Activated CD8-positive, alpha-beta memory T cell treated with anti-CD3 and anti-CD28 coated beads for 1 hour (primary cell): ENCODE data around the gene BANP.
A peak's percentile ranks its signal among the peaks of the same experiment; 100 is the strongest.
"Not testable (repeated sequence)": the region's sequence is repeated elsewhere in the genome, so short reads cannot be mapped to it uniquely, and the experiment has no call there.

ENCODE experiments used
- DNase-seq, 2 donors: peaks; one replicate each; pipeline ENCODE4 v3.0.0-alpha.2; 2020; ENCODE audit warnings: low read depth in 1 of 2; ENCODE audit errors: extremely low read depth in 1 of 2

The BANP gene

DNA sequence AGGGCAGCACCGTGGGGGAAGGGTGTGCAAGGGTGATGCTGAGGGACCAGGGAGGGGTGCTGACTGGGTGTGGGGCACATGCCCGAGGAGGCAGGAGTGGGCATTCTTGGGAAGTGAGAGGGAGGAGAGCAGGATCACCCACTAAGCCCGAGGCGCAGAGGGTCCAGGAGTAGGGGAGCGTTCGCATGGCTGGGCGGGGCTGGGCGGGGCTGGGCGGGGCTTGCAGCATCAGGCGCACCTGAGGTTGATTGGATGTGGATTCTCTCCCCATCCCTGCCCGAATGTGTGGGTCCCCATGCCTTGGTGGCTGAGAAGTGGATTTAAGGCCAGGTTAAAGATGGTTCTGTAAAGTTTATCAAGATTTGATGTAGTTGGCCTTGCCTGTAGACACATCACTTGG lies 14.2 kb downstream of the BANP start:
- DNase-seq, result no peak

DNA sequence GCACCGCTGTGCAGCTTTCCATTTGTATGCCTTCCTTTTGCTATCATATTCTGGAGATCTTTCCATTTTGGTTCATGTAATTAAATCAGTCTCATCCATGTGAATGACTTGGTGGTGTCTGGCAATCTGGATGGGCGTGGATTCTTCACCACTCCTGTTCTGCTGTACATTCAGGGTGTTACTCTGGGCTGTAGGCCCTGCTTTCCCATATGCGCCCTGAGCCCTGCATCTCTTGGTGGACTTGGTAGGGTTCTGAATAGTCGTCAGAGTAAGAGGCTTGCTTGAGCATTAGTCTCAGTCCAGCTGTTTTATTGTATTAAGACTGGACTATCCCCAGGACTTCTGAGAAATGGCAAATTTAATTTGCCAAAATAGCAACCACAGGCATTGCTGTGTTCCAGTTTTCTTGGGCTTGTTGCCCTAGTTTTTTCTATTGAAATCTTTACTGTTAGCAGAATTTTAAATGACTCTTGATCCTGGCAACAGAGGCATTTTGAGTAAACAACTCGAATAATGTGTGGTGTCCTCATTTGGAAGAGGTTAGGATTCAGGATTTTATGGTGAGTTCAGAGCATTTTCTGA lies 14.9 kb downstream of the BANP start:
- DNase-seq, result no peak

- DNase-seq, result no peak
Measured at GRCh38 chr16:87966685-87967185, 15.5 kb downstream of the BANP start.

- DNase-seq, result no peak
Measured at GRCh38 chr16:87968541-87968940, 17.3 kb downstream of the BANP start.

DNA sequence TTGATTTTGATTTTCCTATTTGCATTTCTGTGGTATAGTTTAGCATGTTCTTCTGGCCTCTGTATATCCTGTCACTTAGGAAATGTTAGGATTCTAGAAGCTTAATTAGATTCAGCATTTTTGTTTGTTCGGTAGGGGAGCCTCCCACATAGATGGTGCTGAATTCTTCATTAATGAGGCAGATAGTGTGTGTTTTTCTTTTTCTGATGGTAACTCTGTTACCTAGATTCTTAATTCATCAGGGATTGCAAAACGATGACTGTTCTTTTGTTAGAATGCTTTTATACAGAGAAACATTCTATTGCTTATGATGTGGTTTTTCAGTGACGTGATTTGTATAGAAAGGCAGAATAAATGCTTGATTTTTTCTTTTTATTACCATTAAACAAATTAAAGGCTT lies 19.0 kb downstream of the BANP start:
- no peak for DNase-seq

DNA sequence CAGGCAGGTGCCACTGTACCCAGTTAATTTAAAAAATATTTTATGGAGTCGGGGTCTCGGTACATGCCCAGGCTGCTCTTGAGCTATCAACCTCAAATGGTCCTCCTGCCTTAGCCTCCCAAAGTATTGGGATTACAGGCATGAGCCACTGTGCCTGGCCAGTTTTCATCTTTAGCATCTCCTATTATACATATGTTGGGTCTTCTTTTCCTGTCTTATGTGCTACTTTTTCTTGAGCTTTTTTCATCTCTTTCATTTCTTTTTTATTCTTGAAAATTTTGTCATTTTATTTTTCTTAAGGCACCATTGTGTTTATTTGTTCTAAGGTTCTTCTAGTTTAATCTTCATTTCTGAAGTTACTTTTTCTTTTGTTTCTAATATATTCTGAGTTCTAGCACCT lies 20.7 kb downstream of the BANP start:
- DNase-seq, result no peak

DNA sequence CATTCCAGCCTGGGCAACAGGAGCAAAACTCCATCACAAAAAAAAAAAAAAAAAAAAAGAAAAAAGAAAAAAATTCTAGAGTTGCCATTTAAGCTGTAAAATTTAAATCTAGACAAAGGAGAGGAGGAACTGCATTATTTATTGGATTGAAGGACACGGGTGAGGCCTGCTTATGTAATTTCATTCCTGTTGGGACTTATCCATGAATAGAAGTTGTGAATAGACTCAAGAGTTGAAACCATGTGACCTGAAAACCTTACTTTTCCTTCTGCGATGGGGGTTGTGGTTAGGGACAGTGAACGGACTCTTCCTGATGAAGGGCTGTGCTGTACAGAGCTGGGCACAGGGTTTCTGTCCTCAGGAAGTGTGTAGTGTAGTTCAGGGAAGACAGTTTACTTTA lies 22.5 kb downstream of the BANP start:
- no peak for DNase-seq

DNA sequence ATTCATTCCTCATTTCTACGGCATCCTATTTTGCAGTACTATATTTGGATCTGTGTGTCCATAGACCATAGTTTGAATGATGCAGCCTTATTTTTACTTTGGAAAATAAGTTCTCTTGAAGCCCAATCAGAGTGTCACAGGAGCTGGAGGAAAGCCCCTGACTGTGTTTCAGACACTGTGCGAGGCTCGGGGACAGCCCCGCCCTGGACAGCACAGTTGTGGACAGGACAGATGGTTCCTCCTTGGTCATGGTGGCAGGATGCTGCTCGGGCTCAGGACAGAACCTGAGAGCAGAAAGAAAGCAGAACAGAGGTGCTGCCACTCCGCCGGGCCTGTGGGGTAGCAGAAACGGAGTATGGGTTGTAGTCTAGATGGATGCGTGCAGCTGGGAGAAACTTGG lies 22.9 kb downstream of the BANP start:
- DNase-seq, result no peak

DNA sequence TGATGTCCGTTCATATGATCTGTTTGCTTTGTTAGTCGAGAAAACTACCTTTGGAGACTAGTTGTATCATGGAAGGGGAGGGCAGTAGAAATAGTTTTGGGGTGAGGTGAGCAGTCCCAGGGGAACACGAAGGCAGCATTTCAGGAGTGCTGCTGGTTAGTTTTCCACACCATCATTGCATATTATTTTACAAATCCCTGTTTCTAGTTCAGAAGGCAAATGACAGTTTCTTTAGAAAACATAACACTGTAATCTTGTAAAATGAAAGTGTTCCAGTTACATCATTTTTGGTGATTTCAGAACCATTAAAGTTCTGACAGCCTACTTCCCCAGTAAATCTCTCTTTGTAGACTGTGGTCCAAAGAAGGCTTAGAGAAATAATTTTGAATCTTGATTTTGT lies 25.4 kb downstream of the BANP start:
- DNase-seq, result no peak

- no peak for DNase-seq
Measured at GRCh38 chr16:87978127-87978526, 26.9 kb downstream of the BANP start.

- no peak for DNase-seq
Measured at GRCh38 chr16:87979352-87979751, 28.1 kb downstream of the BANP start.

GRCh38 chr16:87979911-87980630 lies 28.8 kb downstream of the BANP start:
- not testable (repeated sequence) for DNase-seq

DNA sequence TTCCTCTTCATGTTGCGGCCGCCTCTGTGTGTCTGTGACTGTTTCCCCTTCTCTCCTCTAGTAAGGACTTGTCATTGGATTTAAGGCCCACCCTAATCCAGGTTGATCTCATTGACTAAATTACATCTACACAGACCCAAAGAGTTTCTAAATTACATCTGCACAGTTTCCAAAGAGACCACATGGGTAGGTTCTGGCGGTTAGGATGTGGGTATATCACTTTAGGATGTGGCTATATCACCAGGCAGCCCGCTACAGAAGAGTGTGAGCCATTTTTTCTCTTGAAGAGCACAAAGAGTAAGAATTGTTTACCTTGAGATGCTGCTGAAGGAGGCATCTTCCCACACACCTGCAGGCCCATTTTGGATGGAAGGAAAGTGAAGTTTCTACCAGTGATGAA lies 30.1 kb downstream of the BANP start:
- not testable (repeated sequence) for DNase-seq

- no peak for DNase-seq
Measured at GRCh38 chr16:87982581-87983041, 31.4 kb downstream of the BANP start.

DNA sequence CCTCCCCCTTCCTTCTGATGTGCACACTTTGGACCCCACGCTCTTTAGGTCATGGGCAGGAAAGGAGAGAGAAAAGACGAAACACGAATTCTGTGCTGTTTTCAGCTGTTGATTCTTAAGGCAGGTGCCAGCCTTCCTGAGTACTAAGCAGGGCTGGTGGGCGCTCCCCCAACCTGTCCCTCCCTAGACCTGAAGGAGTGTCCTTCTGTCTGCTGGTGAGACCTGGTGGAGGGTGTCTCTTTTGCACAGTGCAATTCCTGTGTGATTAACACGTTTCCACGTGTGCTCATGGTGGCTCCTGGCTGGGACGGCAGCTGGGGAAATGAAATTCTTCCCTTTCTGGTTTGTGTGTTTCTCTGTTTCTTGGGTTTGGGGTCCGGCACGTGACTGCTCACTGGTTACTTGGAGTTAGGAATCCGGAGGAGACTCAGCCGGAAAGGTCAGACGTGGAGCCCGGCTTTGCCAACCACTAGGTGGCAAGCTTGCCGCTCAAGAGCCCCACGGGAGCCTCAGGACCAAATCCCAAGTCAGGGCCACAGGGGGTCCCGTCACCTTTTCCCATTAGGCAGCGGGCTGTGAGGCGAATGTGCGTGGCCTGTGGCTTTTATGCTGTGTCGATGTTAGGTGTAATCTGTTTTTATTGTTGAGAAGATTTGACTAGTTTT lies 32.0 kb downstream of the BANP start:
- DNase-seq, result not testable (repeated sequence)

GRCh38 chr16:87983737-87984097 lies 32.5 kb downstream of the BANP start:
- not testable (repeated sequence) for DNase-seq

- DNase-seq, result not testable (repeated sequence)
Measured at GRCh38 chr16:87984180-87984579, 32.9 kb downstream of the BANP start.

- no peak for DNase-seq
Measured at GRCh38 chr16:87984632-87985267, 33.5 kb downstream of the BANP start.

- DNase-seq, result not testable (repeated sequence)
Measured at GRCh38 chr16:87985493-87985892, 34.3 kb downstream of the BANP start.

DNA sequence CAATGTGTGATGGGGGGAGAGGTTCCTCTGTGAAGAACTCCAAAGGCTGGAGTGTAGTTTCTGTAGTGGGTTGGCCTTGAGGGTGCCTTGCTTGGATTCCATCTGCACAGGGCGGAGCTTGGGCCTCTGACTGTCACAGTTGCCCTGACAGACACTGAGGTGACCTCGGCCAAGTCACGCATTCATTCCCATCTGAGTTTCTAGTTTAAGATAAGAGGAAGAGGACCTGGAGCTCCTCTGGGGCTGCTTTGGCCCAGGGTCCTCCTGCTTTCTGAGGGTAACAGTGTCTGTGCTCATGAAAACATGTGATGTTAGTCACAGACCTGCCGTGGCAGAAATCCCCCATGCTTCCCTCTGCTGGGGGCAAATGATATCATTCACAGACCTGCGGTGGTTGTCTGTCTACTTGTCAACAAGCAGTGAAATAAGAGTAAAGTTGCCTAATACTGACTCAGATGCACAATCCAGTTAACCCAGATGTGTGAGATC lies 35.2 kb downstream of the BANP start:
- DNase-seq, result peak; percentile 8 to 11

- not testable (repeated sequence) for DNase-seq
Measured at GRCh38 chr16:87988596-87988995, 37.4 kb downstream of the BANP start.
